B cell (primary cell): ENCODE data around the gene FAM240B. TPM values are rescaled to one million over a fixed set of nuclear protein-coding genes. Genes with fewer than 3 reads are reported as not detected.

Experiments used
- ATAC-seq: fragments of 200-7000 bp; cut with Tn5 transposase; one replicate; pipeline ENCODE4 v1.10.0; 2021; ENCODE audit warnings: low read depth, mild to moderate bottlenecking, moderate number of reproducible peaks, moderate library complexity
- CTCF ChIA-PET: fragments of 350-600 bp; sonication (Branson Sonifier 250); formaldehyde crosslinking; loops from one replicate; lab custom pipeline; 2021; ENCODE audit warnings: antibody characterized with exemption, inconsistent platforms; lab: Charles Lee
- POLR2A ChIA-PET: fragments of 350-600 bp; sonication (Branson Sonifier 250); formaldehyde crosslinking; loops from one replicate; lab custom pipeline; 2021; ENCODE audit warnings: antibody characterized with exemption; lab: Charles Lee
- DNase-seq: peaks from one replicate; pipeline ENCODE4 v3.0.0; 2013
- H2AFZ ChIP-seq: 2 replicates; pipeline ENCODE4 v1.6.1; 2012; ENCODE audit warnings: mild to moderate bottlenecking, low read depth, low read length; ENCODE audit not compliant: insufficient read depth, poor library complexity, severe bottlenecking
- H3K27ac ChIP-seq, 2 donors: 1 replicate in 1 of 2; 2 replicates in 1 of 2; pipeline ENCODE4 v1.5.1; 2012 to 2013; ENCODE audit warnings: low read length in 2 of 2, mild to moderate bottlenecking in 2 of 2, moderate library complexity in 1 of 2
- H3K27me3 ChIP-seq, 4 experiments: fragments of 200-600 bp in 1 of 4; sonication (generic) in 1 of 4; replicated peaks in 1 of 4; 1 replicate in 2 of 4; 2 replicates in 2 of 4; pipeline versions ENCODE4 v1.6.1 to v1.7.0; 2013 to 2016; ENCODE audit warnings: low read length in 3 of 4, mild to moderate bottlenecking in 2 of 4, mixed read lengths in 1 of 4, moderate library complexity in 1 of 4; ENCODE audit not compliant: insufficient read depth in 4 of 4, control insufficient read depth in 3 of 4; ENCODE audit errors: control extremely low read depth in 1 of 4
- H3K36me3 ChIP-seq, 2 experiments: replicated peaks in 1 of 2; 1 replicate in 1 of 2; 2 replicates in 1 of 2; pipeline versions ENCODE4 v1.6.1 to v1.7.1; 2013; ENCODE audit warnings: low read length in 1 of 2; ENCODE audit not compliant: insufficient read depth in 2 of 2, control insufficient read depth in 1 of 2; ENCODE audit errors: control extremely low read depth in 1 of 2, extremely low read depth in 1 of 2
- H3K4me1 ChIP-seq, 2 donors: fragments of 200-600 bp in 1 of 2; sonication (generic) in 1 of 2; 1 replicate in 1 of 2; 2 replicates in 1 of 2; pipeline versions ENCODE4 v1.5.1 to v1.6.1; 2013 to 2017; ENCODE audit warnings: low read length in 2 of 2; ENCODE audit not compliant: control insufficient read depth in 2 of 2, insufficient read depth in 2 of 2
- H3K4me2 ChIP-seq: replicated peaks from 2 replicates; pipeline ENCODE3; 2012; ENCODE audit warnings: mild to moderate bottlenecking, low read depth, low read length; ENCODE audit not compliant: poor library complexity, severe bottlenecking
- H3K4me3 ChIP-seq, 5 experiments: fragments of 200-600 bp in 1 of 5; sonication (generic) in 1 of 5; 1 replicate in 3 of 5; 2 replicates in 2 of 5; pipeline versions ENCODE4 v1.5.1 to v1.7.0; 2011 to 2016; ENCODE audit warnings: low read length in 4 of 5, mild to moderate bottlenecking in 4 of 5, low read depth in 2 of 5, control low read depth in 1 of 5, moderate library complexity in 1 of 5; ENCODE audit not compliant: insufficient read depth in 1 of 5; ENCODE audit errors: control extremely low read depth in 1 of 5, extremely low read depth in 1 of 5
- H3K79me2 ChIP-seq: fragments of 200-600 bp; sonication (generic); one replicate; pipeline ENCODE4 v1.6.0; 2016; ENCODE audit warnings: low read length; ENCODE audit not compliant: control insufficient read depth, insufficient read depth
- H3K9ac ChIP-seq: fragments of 200-600 bp; sonication (generic); 2 replicates; pipeline ENCODE4 v1.6.1; 2017; ENCODE audit warnings: mild to moderate bottlenecking, low read length, moderate library complexity
- H3K9me3 ChIP-seq, 3 donors: one replicate each; pipeline versions ENCODE4 v1.6.1 to v1.7.1; 2013; ENCODE audit warnings: low read length in 2 of 3; ENCODE audit not compliant: control insufficient read depth in 2 of 3, insufficient read depth in 1 of 3; ENCODE audit errors: control extremely low read depth in 1 of 3
- H4K20me1 ChIP-seq: 2 replicates; pipeline ENCODE4 v1.6.0; 2012; ENCODE audit warnings: mild to moderate bottlenecking, low read length; ENCODE audit not compliant: insufficient read depth, control insufficient read depth, poor library complexity, severe bottlenecking
- H3K27ac Mint-ChIP-seq: one replicate; pipeline ENCODE4 v1.8.0; 2021; ENCODE audit warnings: mixed read lengths
- H3K27me3 Mint-ChIP-seq: one replicate; pipeline ENCODE4 v1.8.0; 2021; ENCODE audit warnings: mixed read lengths
- H3K4me1 Mint-ChIP-seq: one replicate; pipeline ENCODE4 v1.8.0; 2021; ENCODE audit warnings: mixed read lengths
- H3K4me3 Mint-ChIP-seq: one replicate; pipeline ENCODE4 v1.8.0; 2021; ENCODE audit warnings: mixed read lengths
- H3K9me3 Mint-ChIP-seq: one replicate; pipeline ENCODE4 v1.8.0; 2022; ENCODE audit warnings: mixed read lengths; ENCODE audit not compliant: insufficient read depth
- EZH2 ChIP-seq: IDR thresholded peaks from 2 replicates; pipeline ENCODE4 v1.6.1; 2012; ENCODE audit warnings: borderline replicate concordance, low read depth, mild to moderate bottlenecking, moderate library complexity, low read length; ENCODE audit not compliant: insufficient read depth, poor library complexity, severe bottlenecking
- WGBS: methylation state at CpG from one replicate; pipeline ENCODE4 v1.1.5; 2013; ENCODE audit warnings: missing lambda C conversion rate; ENCODE audit not compliant: insufficient coverage; 5-methylcytosine and 5-hydroxymethylcytosine counted together
- intact Hi-C: fragments of 100-400 bp; cut with micrococcal nuclease; formaldehyde crosslinking; loops from one replicate; pipeline ENCODE4 v1.10.0; 2022
- polyA plus RNA-seq: library from polyadenylated mRNA; depleted of rRNA; stranded (reverse); fragments of >200 nt; gene quantifications from 2 replicates; pipeline ENCODE4 v1.2.3, GENCODE V29; 2012
- total RNA-seq, 2 donors: library from RNA; stranded (reverse); fragments of 120-200 nt in 1 of 2; gene quantifications; 1 replicate in 1 of 2; 2 replicates in 1 of 2; pipeline versions ENCODE4 v1.2.3 to v1.2.4, GENCODE V29; 2013 to 2022
- TF ChIP-seq, protein P1 (sequence below): fragments of 200-600 bp; IDR thresholded peaks from one replicate; pipeline ENCODE4 v1.8.0; 2022; ENCODE audit warnings: antibody characterized with exemption, mild to moderate bottlenecking

FAM240B gene
- total and polyA plus RNA-seq, 2 donors (not counting 1 experiment from before 2014, with no cell fraction given) = not detected

DNA sequence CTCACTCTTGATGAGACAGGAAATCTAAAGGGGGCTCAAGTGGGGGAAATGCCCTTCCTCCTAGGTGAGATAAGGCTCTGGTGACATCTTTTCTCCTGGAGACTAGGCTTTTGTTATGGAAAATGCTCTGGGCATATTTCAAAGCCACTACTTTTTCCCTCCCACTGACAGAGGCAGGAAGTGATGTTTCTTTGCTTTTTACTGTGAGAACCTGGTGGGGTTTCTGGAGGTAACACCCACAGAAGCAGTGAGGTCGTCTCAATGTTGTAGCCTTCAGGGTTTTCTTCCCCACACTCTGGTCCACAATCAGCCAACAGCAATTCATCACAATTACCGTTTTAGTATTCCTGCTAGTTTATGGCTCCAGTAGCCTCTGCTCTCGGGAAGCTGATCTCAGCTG, 41.4 kb upstream of the FAM240B start:
- intact Hi-C loops = no loop called here
- Histone ChIP-seq H4K20me1 (no peaks in the 10 kb centered on the region), H3K4me3 (no peak overlapping the region), H3K36me3 (no peaks in the 10 kb centered on the region), H3K9me3 (peaks cover 0 to 4% (median 0%) of the 10 kb centered on the region in 3 donors), H3K4me2 (no peak overlapping the region), H3K27me3 (no peaks in the 10 kb centered on the region), H3K79me2 (no peaks in the 10 kb centered on the region), H3K27ac (no peak overlapping the region), H2AFZ (no peak overlapping the region), H3K9ac (no peak overlapping the region), H3K4me1 (no peaks in the 10 kb centered on the region)
- no peak for ATAC-seq
- Mint-ChIP-seq H3K4me3 (no peak overlapping the region), H3K9me3 (no peaks in the 10 kb centered on the region), H3K27ac (no peak overlapping the region), H3K4me1 (no peaks in the 10 kb centered on the region), H3K27me3 (peaks cover 8% of the 10 kb centered on the region)
- POLR2A ChIA-PET = no interaction called here
- TF ChIP-seq EZH2 = no peak
- TF ChIP-seq, protein P1, sequence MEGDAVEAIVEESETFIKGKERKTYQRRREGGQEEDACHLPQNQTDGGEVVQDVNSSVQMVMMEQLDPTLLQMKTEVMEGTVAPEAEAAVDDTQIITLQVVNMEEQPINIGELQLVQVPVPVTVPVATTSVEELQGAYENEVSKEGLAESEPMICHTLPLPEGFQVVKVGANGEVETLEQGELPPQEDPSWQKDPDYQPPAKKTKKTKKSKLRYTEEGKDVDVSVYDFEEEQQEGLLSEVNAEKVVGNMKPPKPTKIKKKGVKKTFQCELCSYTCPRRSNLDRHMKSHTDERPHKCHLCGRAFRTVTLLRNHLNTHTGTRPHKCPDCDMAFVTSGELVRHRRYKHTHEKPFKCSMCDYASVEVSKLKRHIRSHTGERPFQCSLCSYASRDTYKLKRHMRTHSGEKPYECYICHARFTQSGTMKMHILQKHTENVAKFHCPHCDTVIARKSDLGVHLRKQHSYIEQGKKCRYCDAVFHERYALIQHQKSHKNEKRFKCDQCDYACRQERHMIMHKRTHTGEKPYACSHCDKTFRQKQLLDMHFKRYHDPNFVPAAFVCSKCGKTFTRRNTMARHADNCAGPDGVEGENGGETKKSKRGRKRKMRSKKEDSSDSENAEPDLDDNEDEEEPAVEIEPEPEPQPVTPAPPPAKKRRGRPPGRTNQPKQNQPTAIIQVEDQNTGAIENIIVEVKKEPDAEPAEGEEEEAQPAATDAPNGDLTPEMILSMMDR = no peak
- DNase-seq = no peak
- CTCF ChIA-PET = no interaction called here
- WGBS = 17% methylated on average over 1 of the region's 3 CpGs

DNA sequence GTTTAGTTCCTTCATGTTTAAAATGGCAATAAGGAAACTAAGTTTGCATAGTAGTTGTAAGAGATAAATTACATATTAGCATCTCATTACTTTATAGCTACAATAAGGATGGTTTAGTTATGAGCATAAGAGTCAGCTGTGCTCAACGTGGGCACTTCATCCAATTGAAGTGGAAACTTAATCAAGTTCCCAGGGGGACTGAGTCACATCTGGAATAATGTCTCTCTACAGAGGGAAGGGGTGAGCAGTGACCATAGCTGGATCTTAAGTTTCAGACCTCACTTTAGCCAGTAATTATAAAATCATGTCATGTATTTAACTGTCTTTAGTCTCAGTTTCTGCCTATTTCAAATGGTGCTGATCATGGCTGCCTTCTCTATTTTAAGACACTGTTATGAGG, 36.8 kb upstream of the FAM240B start:
- POLR2A ChIA-PET = no interaction called here
- H3K4me3 Mint-ChIP-seq = no peak overlapping the region
- Histone ChIP-seq H4K20me1 (no peaks in the 10 kb centered on the region), H3K27me3 (no peaks in the 10 kb centered on the region), H3K4me3 (no peak overlapping the region), H3K9ac (no peak overlapping the region), H3K4me2 (no peak overlapping the region), H3K79me2 (no peaks in the 10 kb centered on the region), H2AFZ (no peak overlapping the region), H3K4me1 (no peaks in the 10 kb centered on the region), H3K27ac (no peak overlapping the region), H3K9me3 (peaks cover 0 to 6% (median 0%) of the 10 kb centered on the region in 3 donors), H3K36me3 (no peaks in the 10 kb centered on the region)
- H3K27ac Mint-ChIP-seq = no peak overlapping the region
- ATAC-seq (no peak), DNase-seq (no peak)
- intact Hi-C loops = no loop called here
- WGBS = 60% methylated on average over 1 of the region's 1 CpG
- CTCF ChIA-PET = no interaction called here
- TF ChIP-seq, protein P1 = no peak
- TF ChIP-seq EZH2 = no peak
- no peaks in the 10 kb centered on the region for H3K9me3 Mint-ChIP-seq
- H3K4me1 Mint-ChIP-seq = no peaks in the 10 kb centered on the region
- H3K27me3 Mint-ChIP-seq = peaks cover 4% of the 10 kb centered on the region
